Right lobe of liver (tissue), 4 donors: Measurements from ENCODE around the gene DGKH.

ENCODE experiments used
- POLR2A ChIP-seq: fragments of 450-650 bp; IDR thresholded peaks from one replicate; pipeline ENCODE4 v1.6.1; 2017; ENCODE audit warnings: antibody characterized with exemption, mild to moderate bottlenecking
- TF ChIP-seq, protein P1 (sequence below), 4 donors: fragments of 200-600 bp in 3 of 4; fragments of 450-650 bp in 1 of 4; IDR thresholded peaks; one replicate each; pipeline versions ENCODE4 v1.5.1 to v1.8.0; 2016 to 2022; ENCODE audit warnings: antibody characterized with exemption in 4 of 4, mild to moderate bottlenecking in 2 of 4
- donor health status: DM: no; HTN: no; CAD: no.
- donor health status: DM: no; HTN: no; CAD: no.
- donor health status: DM: no; HTN: yes; CAD: no.

- TF ChIP-seq, protein P1, sequence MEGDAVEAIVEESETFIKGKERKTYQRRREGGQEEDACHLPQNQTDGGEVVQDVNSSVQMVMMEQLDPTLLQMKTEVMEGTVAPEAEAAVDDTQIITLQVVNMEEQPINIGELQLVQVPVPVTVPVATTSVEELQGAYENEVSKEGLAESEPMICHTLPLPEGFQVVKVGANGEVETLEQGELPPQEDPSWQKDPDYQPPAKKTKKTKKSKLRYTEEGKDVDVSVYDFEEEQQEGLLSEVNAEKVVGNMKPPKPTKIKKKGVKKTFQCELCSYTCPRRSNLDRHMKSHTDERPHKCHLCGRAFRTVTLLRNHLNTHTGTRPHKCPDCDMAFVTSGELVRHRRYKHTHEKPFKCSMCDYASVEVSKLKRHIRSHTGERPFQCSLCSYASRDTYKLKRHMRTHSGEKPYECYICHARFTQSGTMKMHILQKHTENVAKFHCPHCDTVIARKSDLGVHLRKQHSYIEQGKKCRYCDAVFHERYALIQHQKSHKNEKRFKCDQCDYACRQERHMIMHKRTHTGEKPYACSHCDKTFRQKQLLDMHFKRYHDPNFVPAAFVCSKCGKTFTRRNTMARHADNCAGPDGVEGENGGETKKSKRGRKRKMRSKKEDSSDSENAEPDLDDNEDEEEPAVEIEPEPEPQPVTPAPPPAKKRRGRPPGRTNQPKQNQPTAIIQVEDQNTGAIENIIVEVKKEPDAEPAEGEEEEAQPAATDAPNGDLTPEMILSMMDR (IDR thresholded peaks at IDR 0.05) = no peak
- TF ChIP-seq POLR2A = no peak
Observed at GRCh38 chr13:42007844-42008243, 40.6 kb upstream of the DGKH start.
